AML-193 (cell line): ENCODE data around the gene PRPS1L1.

Source experiments
- DNase-seq, 2 experiments: peaks; one replicate each; lab custom pipeline; 2025; lab: John Stamatoyannopoulos, UW

Gene PRPS1L1

DNA sequence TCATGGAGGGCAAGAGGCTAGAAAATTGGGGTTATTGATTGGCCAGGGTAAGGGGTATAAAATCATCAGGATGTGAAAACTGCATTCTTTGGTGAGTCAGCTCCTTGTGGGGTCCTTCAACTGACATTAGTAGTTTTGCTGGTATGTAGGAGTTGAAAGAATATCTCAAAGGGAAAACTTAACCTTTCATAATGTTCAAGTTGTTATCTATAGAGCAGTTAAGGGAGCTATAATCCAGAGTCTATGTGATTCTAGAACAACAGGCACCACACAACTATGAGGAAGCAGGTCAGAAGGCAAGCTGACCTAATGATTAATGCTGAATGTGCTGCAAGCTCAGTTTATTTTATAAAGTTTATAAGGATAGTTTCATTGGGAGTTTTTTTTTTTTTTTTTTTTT lies 13.7 kb downstream of the PRPS1L1 start:
- DNase-seq = no peak

GRCh38 chr7:18004372-18004771 lies 23.3 kb downstream of the PRPS1L1 start:
- no peak for DNase-seq

DNA sequence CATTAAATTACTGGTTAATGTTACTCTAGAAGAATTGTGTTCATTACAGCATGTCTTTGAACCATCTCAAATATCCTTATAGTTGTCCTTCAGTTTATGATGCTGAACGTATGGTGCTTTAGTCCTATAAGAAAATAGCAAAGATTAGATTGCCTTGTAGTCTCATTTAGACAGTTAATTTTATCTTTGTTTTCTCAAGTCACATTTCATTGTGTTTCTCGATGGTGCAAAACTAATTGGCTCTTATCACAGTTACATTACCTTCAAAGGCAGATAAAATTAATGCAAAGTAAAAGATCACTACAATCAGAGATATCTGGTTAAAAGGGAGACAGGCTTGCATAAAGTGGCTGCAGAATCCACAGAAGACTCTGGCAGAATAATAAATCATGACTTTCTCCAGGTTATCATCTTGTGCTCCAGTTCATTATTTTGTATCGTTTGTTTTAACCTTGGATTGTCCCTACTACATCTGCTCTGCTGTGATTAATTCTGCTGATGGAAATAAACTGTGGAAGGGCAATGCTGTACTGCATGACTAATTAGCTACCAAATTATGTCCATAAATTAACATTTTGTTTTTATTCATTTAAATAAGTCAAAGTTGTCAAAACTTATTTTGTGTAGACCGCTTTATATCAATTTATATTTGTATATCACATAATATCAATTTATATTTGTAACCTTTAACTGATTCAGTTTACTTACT lies 24.2 kb downstream of the PRPS1L1 start:
- no peak for DNase-seq

DNA sequence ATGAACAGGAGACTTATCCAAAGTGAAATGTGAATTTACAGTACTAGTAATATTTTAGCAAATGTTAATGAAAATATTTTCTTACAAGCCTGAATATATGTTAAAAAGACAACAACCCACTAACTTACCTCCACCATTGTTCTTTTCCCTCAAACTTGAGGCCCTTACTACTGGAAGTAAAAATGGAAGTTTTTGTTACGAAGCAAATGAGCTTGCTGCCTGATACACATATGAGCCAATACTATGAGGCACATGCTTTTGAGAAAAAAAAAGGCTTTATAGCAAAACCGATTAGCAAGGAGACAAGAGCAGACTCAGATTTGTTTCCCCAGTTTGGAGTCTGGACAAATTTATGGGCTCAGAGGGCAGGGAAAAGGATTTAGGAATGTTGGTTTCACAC lies 29.0 kb downstream of the PRPS1L1 start:
- DNase-seq = no peak

- DNase-seq = no peak
Observed at GRCh38 chr7:17996442-17997223, 31.0 kb downstream of the PRPS1L1 start.

DNA sequence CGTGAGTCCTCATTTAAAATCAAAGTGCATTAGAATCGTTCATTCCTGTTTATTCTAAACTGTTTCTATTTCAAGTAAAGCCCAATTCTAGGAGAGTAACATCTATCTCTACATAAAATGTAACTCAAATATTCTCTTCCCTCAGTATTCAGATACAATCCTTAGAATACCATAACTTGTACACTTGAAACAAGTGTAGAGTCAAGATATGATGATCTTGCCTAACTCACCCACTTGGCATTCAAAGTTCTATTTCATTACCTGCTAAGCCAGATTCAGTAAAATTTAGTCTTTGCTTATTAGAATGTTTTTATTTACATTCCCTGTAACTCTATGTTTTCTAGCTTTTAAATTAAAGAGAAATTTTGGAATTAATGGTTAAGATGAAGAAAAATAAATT lies 31.6 kb downstream of the PRPS1L1 start:
- DNase-seq = no peak

GRCh38 chr7:17994079-17994850 lies 33.4 kb downstream of the PRPS1L1 start:
- DNase-seq = no peak

DNA sequence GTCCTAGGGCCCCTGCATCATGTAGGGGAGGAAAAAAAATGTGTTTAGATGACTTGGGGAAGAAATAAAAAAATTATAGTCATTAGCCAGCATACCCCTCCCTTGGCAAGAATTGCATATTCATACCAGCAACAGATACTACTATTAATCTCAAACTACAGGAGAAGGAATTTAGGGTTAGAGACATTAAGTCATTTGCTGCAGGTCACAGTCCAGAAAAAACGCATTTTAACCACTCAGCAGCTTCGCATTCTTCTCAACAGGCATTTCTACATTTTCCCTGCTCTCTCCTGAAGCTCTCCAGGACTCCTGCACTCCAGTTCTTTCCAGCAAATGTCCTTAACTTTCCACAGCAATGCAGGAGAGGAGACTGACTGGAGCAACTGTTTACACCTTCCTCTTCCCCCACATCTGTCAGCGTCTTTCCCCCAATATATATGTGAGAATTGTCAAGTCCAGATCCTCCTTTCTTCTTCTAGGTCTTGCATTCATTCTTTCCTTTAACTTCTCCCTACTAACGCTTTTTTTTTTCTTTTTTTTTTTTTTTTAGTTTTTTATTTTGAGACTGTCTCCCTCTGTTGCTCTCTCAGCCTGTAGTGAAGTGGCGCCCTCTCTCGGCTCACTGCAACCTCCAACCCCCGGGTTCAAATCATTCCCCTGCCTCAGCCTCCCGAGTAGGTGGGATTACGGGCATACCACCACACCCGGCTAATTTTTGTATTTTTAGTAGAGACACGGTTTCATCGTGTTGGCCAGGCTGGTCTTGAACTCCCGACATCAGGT lies 35.6 kb downstream of the PRPS1L1 start:
- DNase-seq = no peak

GRCh38 chr7:17990761-17991160 lies 36.9 kb downstream of the PRPS1L1 start:
- no peak for DNase-seq

DNA sequence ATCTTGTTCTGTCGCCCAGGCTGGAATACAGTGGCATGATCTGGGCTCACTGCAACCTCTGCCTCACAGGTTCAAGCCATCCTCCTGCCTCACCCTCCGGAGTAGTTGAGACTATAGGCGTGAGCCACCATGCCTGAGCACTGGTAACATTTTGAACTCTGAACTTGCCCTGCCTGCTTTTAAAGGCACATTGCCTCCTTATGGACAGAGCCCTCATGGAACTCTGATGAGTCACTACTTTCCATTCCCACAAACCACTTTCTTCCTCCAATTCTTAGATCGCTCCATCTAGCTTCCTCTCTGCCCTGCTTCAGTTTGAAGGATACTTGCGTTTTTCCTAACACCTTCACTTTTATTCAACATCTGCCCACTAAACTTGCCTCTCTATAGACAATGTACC lies 38.1 kb downstream of the PRPS1L1 start:
- no peak for DNase-seq

DNA sequence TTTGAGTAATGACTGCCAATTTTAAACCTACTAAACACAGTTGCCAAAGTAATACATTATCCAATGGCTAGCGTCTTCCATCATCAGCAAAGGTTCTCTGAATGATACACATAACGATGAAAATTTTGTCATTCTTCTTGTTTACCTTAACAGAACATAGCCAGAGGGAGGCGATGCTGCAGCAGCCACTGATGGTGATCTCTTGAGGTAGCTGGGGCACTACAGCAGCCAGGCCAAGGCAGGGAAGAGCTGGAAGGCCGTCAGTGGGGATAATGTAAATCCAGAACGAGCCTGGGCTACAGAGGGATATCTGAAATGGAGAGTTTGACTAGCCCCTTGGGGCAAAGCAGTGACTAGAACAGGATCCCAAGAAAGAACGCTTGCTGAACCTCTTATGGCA lies 38.8 kb downstream of the PRPS1L1 start:
- no peak for DNase-seq

GRCh38 chr7:17988141-17988540 lies 39.5 kb downstream of the PRPS1L1 start:
- DNase-seq = no peak

DNA sequence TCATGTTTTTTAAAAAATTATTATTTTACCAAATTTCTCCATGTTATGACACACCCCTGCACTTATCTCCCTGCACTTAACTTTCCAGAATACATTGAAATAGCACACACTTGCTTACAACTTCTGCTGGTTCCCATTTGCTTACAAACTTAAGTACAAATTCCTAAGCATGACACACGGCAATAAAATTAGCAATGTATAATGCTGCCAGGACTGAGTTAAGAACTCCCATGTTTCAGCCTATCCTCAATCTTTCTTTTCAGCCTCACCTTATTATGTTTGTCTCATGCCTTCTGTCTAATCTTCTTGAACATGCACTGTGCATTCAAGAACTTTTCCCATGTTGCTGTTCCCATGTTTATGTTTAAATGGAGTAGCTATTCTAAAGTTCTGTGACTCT lies 40.8 kb downstream of the PRPS1L1 start:
- DNase-seq = no peak

DNA sequence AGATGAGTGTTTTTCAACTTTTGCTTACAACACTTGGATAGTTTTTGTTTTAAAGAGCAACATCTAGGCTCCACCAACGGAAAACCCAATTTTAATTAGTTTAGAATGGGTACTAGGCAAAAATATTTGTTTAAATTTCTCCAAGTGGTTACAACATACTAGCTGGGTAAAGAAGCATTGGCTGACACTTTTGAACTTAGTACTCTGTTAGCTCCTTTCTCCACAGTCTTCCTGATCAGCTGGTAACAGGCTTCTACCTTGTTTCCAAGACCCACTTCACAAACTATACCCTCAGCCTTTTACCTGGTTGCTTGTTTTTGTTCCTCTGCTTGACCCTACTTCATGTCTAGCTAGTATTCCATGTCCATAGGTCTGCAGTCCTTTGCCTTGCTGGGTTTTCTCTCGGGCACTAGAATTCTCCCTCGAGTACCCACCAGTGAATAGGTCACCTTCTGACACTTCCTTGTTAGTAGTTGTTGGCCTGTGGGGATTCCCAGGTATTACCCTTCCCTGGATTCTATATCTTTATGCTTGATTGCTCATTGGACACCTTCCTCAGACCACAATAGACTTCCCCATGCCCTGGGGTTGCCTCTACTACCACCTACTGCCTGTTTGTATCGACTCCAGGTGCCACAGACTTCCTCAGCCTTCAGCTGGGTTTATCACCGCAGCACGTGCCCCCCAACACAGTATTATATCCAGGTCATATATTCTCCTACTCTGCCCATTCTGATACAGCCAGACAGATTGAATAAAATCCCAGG lies 42.0 kb downstream of the PRPS1L1 start:
- DNase-seq = no peak

DNA sequence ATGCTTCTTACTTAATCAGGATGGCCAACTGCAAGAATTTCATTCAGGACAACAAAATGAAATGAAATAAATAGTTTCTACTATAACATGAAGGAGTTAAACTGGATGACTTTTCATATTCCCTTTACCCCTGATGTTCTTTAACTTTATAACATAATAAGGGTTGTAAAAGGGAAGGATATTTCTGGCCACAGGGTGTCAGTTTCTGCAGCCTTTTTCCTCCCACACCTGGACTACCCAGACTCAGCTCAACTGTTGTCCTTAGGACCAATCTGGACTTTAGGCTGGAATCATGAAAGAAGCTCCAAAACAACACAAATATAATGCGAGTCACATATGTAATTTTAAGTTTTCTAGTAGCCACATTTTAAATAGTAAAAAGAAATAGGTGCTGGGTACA lies 43.4 kb downstream of the PRPS1L1 start:
- DNase-seq = no peak

DNA sequence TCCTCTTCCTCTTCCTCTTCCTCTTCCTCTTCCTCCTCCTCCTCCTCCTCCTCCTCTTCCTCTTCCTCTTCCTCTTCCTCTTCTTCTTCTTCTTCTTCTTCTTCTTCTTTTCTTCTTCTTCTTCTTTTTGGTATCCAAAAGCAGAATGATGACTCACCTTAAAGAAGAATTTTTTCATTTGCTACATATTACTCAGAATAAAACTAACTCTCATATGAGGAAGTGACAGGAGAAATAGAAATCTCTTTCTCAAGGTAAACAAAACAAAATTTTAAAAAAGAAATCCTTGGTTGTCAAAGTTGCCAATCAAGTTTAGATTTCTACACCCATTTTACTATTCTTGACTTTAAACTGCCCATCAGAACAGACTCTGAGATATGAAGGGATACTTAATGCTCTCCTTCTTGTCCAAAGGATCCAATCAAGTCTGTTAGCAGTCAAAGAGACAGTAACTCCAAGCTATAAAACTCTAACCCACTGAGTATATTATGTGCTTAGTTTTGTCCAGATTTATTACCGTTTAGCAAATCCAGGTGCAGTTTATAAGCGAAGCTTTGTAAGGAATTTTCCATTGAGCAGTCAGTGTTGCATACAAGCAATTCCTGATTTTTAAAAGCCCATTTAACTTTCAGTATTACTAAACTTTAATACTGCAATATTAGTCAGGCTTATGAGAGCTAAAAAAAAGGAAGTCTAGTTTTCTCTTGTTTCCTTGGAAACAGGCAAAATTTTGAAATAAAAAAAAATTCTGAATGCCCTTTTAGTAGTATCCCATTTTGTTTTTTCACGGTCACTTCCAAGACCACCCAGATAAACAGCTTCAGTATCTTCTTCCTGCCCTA lies 44.2 kb downstream of the PRPS1L1 start:
- peak in 1 of 2 experiments; percentile 5 for DNase-seq

DNA sequence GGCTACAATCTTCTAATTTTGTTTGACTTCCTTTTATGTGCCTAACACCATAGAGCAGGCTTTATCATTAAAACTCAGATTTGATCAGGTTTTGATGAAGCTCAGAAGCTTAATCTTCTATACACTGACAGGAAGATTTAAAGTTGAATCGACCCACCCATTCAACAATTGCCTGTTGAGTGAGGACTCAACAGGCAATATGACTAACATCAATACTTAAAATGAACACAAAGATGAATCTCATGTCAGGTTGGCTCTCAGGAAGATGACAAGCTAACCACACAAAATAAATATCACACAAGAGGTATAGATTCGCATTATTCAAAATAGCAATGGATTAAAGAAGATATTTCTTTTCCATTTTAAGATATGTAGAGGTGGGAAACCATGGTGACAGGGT lies 50.7 kb downstream of the PRPS1L1 start:
- no peak for DNase-seq
